DOHH2 (cell line): ENCODE data around the gene RIPPLY2.

ENCODE experiments used
- H3F3A ChIP-seq: fragments of 200-600 bp; sonication (generic), shearing (Covaris generic); 2 replicates; pipeline ENCODE4 v1.6.0; 2016; ENCODE audit warnings: antibody characterized with exemption, mild to moderate bottlenecking; ENCODE audit not compliant: control insufficient read depth, insufficient read depth
- H3K27ac ChIP-seq: fragments of 200-600 bp; sonication (generic); 2 replicates; pipeline ENCODE4 v1.5.1; 2014; ENCODE audit warnings: low read depth, mild to moderate bottlenecking, low read length, moderate library complexity
- H3K27me3 ChIP-seq: fragments of 200-600 bp; sonication (generic); 2 replicates; pipeline ENCODE4 v1.6.1; 2014; ENCODE audit warnings: mild to moderate bottlenecking, low read length, mixed read lengths; ENCODE audit not compliant: control insufficient read depth
- H3K36me3 ChIP-seq: fragments of 200-600 bp; sonication (generic); 2 replicates; pipeline ENCODE4 v1.6.1; 2014; ENCODE audit warnings: mild to moderate bottlenecking, low read length, moderate library complexity, mixed read lengths; ENCODE audit not compliant: control insufficient read depth
- H3K4me1 ChIP-seq: fragments of 200-600 bp; sonication (generic); 2 replicates; pipeline ENCODE4 v1.6.1; 2014; ENCODE audit warnings: mild to moderate bottlenecking, low read length, mixed read lengths; ENCODE audit not compliant: control insufficient read depth
- H3K4me2 ChIP-seq: fragments of 200-600 bp; sonication (generic); 2 replicates; pipeline ENCODE4 v1.6.0; 2014; ENCODE audit warnings: mild to moderate bottlenecking, low read length, moderate library complexity
- H3K4me3 ChIP-seq: fragments of 200-600 bp; sonication (generic); 2 replicates; pipeline ENCODE4 v1.5.1; 2014; ENCODE audit warnings: mild to moderate bottlenecking, low read length, mixed read lengths
- H3K79me2 ChIP-seq: fragments of 200-600 bp; sonication (generic); 2 replicates; pipeline ENCODE4 v1.6.1; 2014; ENCODE audit warnings: mild to moderate bottlenecking, low read length, mixed read lengths; ENCODE audit not compliant: control insufficient read depth
- H3K9me2 ChIP-seq: fragments of 200-600 bp; sonication (generic); replicated peaks from 2 replicates; pipeline ENCODE4 v1.6.1; 2014; ENCODE audit warnings: mild to moderate bottlenecking, low read length, mixed read lengths; ENCODE audit not compliant: control insufficient read depth
- H3K9me3 ChIP-seq: fragments of 200-600 bp; sonication (generic); 2 replicates; pipeline ENCODE4 v1.6.1; 2014; ENCODE audit warnings: antibody characterized with exemption, low read length, mixed read lengths; ENCODE audit not compliant: control insufficient read depth, insufficient read depth
- H4K20me1 ChIP-seq: fragments of 200-600 bp; sonication (generic); 2 replicates; pipeline ENCODE4 v1.6.0; 2014; ENCODE audit warnings: low read depth, mild to moderate bottlenecking, antibody characterized with exemption, low read length, moderate library complexity; ENCODE audit not compliant: control insufficient read depth, insufficient read depth
- CTCF ChIP-seq: fragments of 200-600 bp; sonication (generic); IDR thresholded peaks from one replicate; pipeline ENCODE4 v1.5.1; 2014; ENCODE audit warnings: antibody characterized with exemption, mild to moderate bottlenecking, low read depth, low read length; ENCODE audit not compliant: poor library complexity, severe bottlenecking
- EZH2phosphoT487 ChIP-seq: fragments of 200-600 bp; sonication (generic); IDR thresholded peaks from 2 replicates; pipeline ENCODE4 v1.6.1; 2017; ENCODE audit warnings: borderline replicate concordance, mild to moderate bottlenecking, antibody characterized with exemption, low read length, moderate library complexity, mixed read lengths

Gene RIPPLY2

GRCh38 chr6:83860359-83860755 lies 7.2 kb downstream of the RIPPLY2 start:
- peaks cover 26% of the 10 kb centered on the region for H3K4me1 ChIP-seq
- H3K79me2 ChIP-seq: peaks cover 53% of the 10 kb centered on the region
- 0 out of 2 replicates have a peak, but pooled peaks cover 2% of the 10 kb centered on the region for H3K9me3 ChIP-seq
- H4K20me1 ChIP-seq: no peaks in the 10 kb centered on the region
- no peak overlapping the region for H3K27ac ChIP-seq
- no peak for TF ChIP-seq CTCF
- no peak for TF ChIP-seq EZH2phosphoT487
- no peaks in the 10 kb centered on the region for H3F3A ChIP-seq
- peak overlapping the region; percentile 70 for H3K4me2 ChIP-seq
- H3K27me3 ChIP-seq: no peaks in the 10 kb centered on the region; the same call in 1 of the 2 replicates
- no peaks in the 10 kb centered on the region for H3K9me2 ChIP-seq
- H3K36me3 ChIP-seq: peaks cover 29% of the 10 kb centered on the region
- H3K4me3 ChIP-seq: peak overlapping the region; percentile 87

GRCh38 chr6:83860782-83861495 lies 7.8 kb downstream of the RIPPLY2 start:
- Histone ChIP-seq H3K4me2 (peak overlapping the region; percentile 70), H3K27ac (no peak overlapping the region), H3F3A (no peaks in the 10 kb centered on the region), H4K20me1 (no peaks in the 10 kb centered on the region), H3K4me1 (peaks cover 26% of the 10 kb centered on the region), H3K36me3 (peaks cover 35% of the 10 kb centered on the region), H3K27me3 (no peaks in the 10 kb centered on the region; the same call in 1 of the 2 replicates), H3K79me2 (peaks cover 58% of the 10 kb centered on the region), H3K4me3 (peak overlapping the region; percentile 87), H3K9me3 (peaks cover 6% of the 10 kb centered on the region; the same call in 1 of the 2 replicates), H3K9me2 (no peaks in the 10 kb centered on the region)
- TF ChIP-seq EZH2phosphoT487: no peak
- TF ChIP-seq CTCF: no peak

GRCh38 chr6:83862776-83863471 lies 9.8 kb downstream of the RIPPLY2 start:
- Histone ChIP-seq H3K4me3 (no peak overlapping the region), H3K4me1 (peaks cover 26% of the 10 kb centered on the region), H3K4me2 (no peak overlapping the region), H3K27ac (no peak overlapping the region), H3F3A (no peaks in the 10 kb centered on the region), H3K36me3 (peaks cover 55% of the 10 kb centered on the region), H3K27me3 (no peaks in the 10 kb centered on the region; the same call in 1 of the 2 replicates), H3K9me3 (peaks cover 19% of the 10 kb centered on the region), H3K9me2 (no peaks in the 10 kb centered on the region), H4K20me1 (no peaks in the 10 kb centered on the region), H3K79me2 (peaks cover 72% of the 10 kb centered on the region)
- no peak for TF ChIP-seq EZH2phosphoT487
- no peak for TF ChIP-seq CTCF
